ENCODE results near the gene RSRC1. TPM values are rescaled to one million over a fixed set of nuclear protein-coding genes. Genes with fewer than 3 reads are reported as not detected.

The RSRC1 gene
- polyA plus RNA-seq, 1 donor (not counting 4 experiments of a cell fraction or from before 2014, with no cell fraction given): 11.1 TPM

- Histone ChIP-seq H3K4me2 (ENCODE audit: control insufficient read depth, extremely low read depth, insufficient read depth, low read depth, low read length) (no peak overlapping the region), H3K9me3 (ENCODE audit: control insufficient read depth, low read depth, low read length) (no peaks in the 10 kb centered on the region), H3K36me3 (ENCODE audit: control insufficient read depth in 2 of 2, extremely low read depth in 1 of 2, insufficient read depth in 2 of 2, low read length in 2 of 2) (no peaks in the 10 kb centered on the region), H3K9me1 (ENCODE audit: control insufficient read depth, extremely low read depth, insufficient read depth, low read length) (no peaks in the 10 kb centered on the region), H4K20me1 (ENCODE audit: control insufficient read depth, extremely low read depth, insufficient read depth, low read length) (no peaks in the 10 kb centered on the region), H2AFZ (ENCODE audit: control insufficient read depth, low read length) (no peak overlapping the region), H3K4me3 (ENCODE audit: control insufficient read depth in 2 of 3, extremely low read depth in 1 of 3, insufficient read depth in 2 of 3, low read depth in 1 of 3, low read length in 3 of 3) (no peak overlapping the region), H3K27me3 (ENCODE audit: control insufficient read depth, extremely low read depth, insufficient read depth, low read length) (no peaks in the 10 kb centered on the region), H3K9ac (ENCODE audit: control insufficient read depth, extremely low read depth, insufficient read depth, low read length) (no peak overlapping the region), H3K79me2 (ENCODE audit: control insufficient read depth, insufficient read depth, low read length) (no peaks in the 10 kb centered on the region), H3K27ac (ENCODE audit: control insufficient read depth, insufficient read depth, low read length) (no peak overlapping the region), H3K4me1 (ENCODE audit: control insufficient read depth, extremely low read depth, insufficient read depth, low read length) (no peaks in the 10 kb centered on the region)
- dilution Hi-C loops (cut with MboI; ENCODE audit: extremely low pct_ligation_motif_present, low sequenced_read_pairs): no loop called here
- no peak for FAIRE-seq
- TF ChIP-seq CTCF (optimal IDR thresholded peaks at IDR 0.05 in 1 of 3, IDR thresholded peaks at IDR 0.05 in 1 of 3, conservative IDR thresholded peaks at IDR 0.05 in 1 of 3; ENCODE audit: extremely low read depth in 1 of 3, insufficient read depth in 2 of 3, low read length in 3 of 3): no peak
- no peak for TF ChIP-seq EZH2 (IDR thresholded peaks at IDR 0.05; ENCODE audit: low read length)
- DNase-seq (ENCODE audit: low read depth, low spot score): no peak
These were observed 426.0 kb downstream of the RSRC1 start for GRCh38 chr3:158535918-158536317.

DNA sequence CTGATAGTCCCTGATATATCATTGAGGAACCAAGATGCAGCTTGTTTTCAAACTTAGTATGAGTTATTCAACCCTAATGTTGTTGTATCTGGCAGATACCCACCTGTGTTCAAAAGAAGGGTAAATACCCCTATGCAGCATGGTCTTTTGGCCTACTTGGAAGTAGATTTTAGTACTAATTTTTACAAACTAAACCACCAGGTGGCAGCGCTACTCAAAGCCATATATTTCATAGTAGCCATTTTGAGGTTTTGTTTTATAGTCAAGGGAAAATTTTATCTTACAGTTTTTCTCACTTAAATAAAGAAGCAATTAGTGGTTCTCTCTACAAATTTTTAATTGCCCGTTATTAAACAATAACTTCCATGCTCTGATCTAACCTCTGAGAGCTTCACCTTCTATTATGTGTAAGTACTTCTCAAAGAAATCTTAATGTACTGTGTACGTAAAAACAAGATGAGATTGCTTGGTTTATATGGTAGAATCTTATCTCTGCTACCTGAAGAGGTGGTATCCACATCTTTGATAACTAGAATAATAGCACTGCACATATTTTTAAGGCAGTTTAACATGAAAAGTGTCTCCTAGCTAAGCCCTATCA, 429.6 kb downstream of the RSRC1 start:
- DNase-seq (ENCODE audit: low read depth, low spot score) (peak; percentile 9), FAIRE-seq (no peak)
- H3K79me2 ChIP-seq (ENCODE audit: control insufficient read depth, insufficient read depth, low read length): no peaks in the 10 kb centered on the region
- H3K9me1 ChIP-seq (ENCODE audit: control insufficient read depth, extremely low read depth, insufficient read depth, low read length): no peaks in the 10 kb centered on the region
- no peaks in the 10 kb centered on the region for H3K27me3 ChIP-seq (ENCODE audit: control insufficient read depth, extremely low read depth, insufficient read depth, low read length)
- H3K4me2 ChIP-seq (ENCODE audit: control insufficient read depth, extremely low read depth, insufficient read depth, low read depth, low read length): no peak overlapping the region
- H3K4me3 ChIP-seq (ENCODE audit: control insufficient read depth in 2 of 3, extremely low read depth in 1 of 3, insufficient read depth in 2 of 3, low read depth in 1 of 3, low read length in 3 of 3): no peak overlapping the region
- peak overlapping the region; percentile 79 for H2AFZ ChIP-seq (ENCODE audit: control insufficient read depth, low read length)
- no peak overlapping the region for H3K9ac ChIP-seq (ENCODE audit: control insufficient read depth, extremely low read depth, insufficient read depth, low read length)
- H3K27ac ChIP-seq (ENCODE audit: control insufficient read depth, insufficient read depth, low read length): no peak overlapping the region
- no peaks in the 10 kb centered on the region for H3K36me3 ChIP-seq (ENCODE audit: control insufficient read depth in 2 of 2, extremely low read depth in 1 of 2, insufficient read depth in 2 of 2, low read length in 2 of 2)
- no peaks in the 10 kb centered on the region for H4K20me1 ChIP-seq (ENCODE audit: control insufficient read depth, extremely low read depth, insufficient read depth, low read length)
- dilution Hi-C loops (cut with MboI; ENCODE audit: extremely low pct_ligation_motif_present, low sequenced_read_pairs): no loop called here
- TF ChIP-seq EZH2 (IDR thresholded peaks at IDR 0.05; ENCODE audit: low read length) (no peak), CTCF (optimal IDR thresholded peaks at IDR 0.05 in 1 of 3, IDR thresholded peaks at IDR 0.05 in 1 of 3, conservative IDR thresholded peaks at IDR 0.05 in 1 of 3; ENCODE audit: extremely low read depth in 1 of 3, insufficient read depth in 2 of 3, low read length in 3 of 3) (peak in 2 of 3 experiments; percentile 40 to 41)
- no peaks in the 10 kb centered on the region for H3K4me1 ChIP-seq (ENCODE audit: control insufficient read depth, extremely low read depth, insufficient read depth, low read length)
- no peaks in the 10 kb centered on the region for H3K9me3 ChIP-seq (ENCODE audit: control insufficient read depth, low read depth, low read length)

Data from keratinocyte (primary cell).